Measurements from ENCODE around the gene EXOC6.

Gene EXOC6

DNA sequence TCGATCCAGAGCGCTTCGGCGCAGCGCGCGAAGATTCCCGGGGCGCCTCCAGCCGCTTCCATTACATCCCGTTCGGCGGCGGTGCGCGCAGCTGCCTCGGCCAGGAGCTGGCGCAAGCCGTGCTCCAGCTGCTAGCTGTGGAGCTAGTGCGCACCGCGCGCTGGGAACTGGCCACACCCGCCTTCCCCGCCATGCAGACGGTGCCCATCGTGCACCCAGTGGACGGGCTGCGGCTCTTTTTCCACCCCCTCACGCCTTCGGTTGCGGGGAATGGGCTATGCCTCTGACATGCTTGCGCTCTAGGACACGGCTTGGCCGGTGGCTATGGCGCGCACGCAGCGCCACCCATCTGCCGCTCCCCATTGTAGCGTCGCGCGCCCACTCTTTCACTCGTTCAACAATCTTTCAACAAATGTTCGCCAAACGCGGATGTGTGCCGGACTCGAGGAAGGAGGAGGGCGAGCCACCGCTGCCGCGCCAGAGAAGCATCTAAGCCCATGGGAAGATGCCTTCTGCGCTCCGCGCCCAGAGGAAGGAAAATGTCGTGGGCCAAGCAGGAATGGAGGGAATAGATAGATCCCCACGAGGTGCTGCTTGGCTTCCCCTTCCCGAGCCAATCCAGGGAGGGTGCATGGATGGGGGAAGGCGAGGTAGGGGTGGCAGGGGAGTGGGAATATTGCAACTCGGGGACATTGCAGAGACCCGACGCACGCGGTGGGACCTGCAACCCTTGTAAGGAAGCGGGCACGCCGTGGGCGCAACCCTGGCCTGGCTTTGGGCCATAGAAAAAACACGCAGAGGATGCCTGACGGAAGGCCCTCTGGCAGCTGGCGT, 220.3 kb downstream of the EXOC6 start:
- no peak for DNase-seq

DNA sequence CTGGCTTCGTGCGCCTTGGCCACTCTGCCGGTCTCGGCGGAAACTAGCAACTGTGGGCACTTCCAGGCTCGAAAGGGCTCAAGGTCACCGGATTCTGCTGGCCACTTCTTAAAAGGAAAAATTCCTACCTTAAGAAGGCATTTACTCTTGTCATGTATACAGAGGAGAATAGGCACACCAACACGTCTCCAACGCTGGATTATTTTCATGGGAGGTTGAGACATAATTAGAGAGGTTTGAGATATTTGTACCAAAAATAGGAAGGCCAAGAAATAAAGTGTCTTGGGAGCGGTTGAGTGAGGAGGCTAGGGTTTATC, 220.9 kb downstream of the EXOC6 start:
- no peak for DNase-seq

DNA sequence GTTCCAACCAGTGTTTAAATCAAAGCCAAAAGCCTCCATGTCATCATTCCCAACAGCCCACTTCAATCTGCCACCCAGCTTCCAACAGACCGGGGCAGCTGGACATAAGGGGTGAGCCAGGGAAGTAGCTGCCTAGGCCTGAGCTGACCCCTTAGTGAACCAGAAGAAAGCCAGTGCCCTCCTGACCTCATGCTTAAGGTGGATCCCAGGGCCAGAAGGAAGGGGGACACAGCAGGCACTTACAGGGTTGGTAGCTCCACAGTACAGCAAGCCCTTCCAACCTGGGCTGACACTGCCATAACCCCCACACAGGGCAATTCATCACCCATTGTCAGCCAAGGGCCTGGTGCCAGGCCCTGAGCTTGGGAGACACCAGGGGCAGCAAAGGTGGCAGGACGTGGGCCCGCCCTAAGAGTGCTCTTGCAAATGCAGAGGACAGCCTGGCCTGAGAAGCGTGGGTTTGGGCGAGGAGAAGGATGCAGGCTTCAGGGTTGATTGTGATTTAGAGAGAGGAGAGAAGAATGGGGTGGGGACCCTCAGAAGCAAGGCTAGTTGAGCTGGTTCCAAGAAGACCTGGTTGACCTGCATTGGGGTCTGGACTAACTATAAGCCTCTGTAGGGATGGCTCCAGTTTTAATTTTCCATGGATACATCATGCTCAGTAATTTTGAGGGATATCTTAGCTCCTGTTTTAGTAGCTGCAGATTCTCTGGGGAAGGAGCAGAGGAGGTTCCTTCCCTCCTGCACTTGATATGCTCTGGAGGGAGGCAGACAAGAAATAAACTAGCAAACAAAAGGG, 222.3 kb downstream of the EXOC6 start:
- DNase-seq, result no peak

DNA sequence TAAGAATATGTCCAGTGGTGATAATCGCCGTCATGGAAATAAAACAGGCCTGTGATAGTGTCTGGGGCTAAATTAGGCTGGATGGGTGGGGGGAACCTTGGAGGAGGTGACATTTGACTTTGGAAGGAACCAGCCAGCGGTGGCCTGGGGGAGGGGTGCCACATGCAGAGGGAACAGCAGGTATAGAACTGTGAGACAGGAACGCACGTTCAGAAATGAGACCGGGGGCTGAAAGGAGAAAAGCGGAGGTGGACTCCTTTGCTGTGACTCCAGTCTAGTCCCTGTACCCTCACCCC, 222.8 kb downstream of the EXOC6 start:
- DNase-seq, result no peak

DNA sequence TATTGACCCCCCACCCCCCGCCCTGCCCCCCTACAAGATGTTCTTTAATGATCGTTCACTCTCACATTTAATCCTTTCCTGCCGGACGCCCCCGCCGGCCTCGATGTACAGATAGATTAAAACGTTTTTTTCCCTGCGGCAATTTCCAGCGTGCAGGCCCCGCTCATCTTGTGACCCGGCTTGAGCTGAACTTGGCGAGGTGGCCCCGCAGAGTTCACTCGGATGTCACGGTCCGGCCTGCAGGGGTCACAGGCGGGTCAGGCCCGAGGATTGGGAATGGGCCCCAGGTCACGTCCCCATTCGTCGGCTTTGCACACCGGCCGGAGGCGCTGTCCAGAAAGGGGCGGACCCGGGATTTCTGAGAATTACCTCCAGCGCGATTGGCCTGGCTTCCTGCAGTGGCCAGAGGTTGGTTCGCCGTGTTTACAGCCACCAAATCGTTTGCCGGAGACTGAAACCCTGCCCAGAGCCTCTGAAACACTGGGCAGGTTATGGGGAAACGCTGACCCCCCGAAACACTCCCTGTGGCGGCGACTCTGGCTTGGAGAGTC, 223.4 kb downstream of the EXOC6 start:
- DNase-seq, result no peak

DNA sequence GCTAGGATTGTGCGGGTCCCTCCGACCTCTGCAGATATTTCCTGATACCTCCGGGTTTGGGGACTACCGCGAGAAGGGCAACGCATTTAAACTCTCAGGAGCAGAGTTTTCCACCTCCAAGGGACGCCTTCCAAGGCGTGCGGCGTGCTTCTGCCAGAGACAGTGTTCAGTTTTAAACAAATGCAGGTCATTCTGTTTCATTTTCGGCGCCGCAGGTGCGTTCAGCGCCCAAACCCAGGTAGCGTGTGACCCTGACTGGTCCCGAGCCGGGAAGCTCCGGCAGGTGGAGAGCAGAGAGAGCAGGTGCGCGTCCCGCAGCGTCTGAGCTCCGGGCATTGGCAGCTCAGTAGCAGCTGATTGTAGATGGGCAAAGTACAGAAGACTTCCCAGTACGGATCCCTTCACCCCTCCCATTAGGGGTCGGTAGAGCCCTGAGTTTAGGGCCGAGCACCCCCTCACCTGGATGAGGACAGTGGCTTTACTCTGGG, 223.9 kb downstream of the EXOC6 start:
- no peak for DNase-seq

DNA sequence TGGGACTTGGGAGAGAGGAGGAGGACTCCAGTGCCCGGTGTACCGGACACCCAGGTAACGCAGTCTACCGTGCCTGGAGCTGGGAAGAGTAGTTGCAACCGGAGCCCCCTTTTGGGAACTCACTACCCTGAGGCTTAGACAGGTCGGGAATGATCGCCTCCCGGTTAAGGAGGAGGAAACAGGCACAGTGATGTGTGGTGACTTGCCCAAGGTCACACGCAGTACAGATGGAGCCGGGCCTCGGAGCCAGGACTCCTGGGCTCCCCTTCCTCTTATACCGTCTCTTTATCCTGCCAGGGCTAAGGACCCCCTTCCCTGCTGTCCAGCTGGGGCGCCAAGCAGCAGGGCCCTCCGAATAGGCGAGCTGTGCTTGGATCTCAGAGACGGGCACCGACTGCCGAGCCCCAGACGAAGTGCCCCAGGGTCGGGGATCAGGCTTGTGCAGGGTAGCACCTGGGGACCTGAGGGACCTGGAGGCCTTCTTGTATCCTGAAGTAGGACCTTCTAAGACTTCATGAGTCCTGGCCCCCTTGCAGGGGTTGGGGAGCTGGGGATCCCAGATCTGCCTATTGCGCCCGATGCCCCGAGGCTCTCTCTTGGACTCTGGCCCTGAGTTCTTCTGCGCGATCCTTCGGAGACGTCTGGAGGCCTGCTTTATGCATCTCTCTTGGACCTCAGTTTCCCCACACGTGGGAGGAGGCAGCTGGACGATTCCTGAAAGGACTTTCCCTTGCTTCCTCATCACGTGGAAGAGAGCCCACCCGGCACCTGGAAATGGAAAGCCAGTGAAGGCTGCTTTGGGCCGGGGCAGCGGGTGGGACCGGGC, 224.6 kb downstream of the EXOC6 start:
- DNase-seq, result no peak

DNA sequence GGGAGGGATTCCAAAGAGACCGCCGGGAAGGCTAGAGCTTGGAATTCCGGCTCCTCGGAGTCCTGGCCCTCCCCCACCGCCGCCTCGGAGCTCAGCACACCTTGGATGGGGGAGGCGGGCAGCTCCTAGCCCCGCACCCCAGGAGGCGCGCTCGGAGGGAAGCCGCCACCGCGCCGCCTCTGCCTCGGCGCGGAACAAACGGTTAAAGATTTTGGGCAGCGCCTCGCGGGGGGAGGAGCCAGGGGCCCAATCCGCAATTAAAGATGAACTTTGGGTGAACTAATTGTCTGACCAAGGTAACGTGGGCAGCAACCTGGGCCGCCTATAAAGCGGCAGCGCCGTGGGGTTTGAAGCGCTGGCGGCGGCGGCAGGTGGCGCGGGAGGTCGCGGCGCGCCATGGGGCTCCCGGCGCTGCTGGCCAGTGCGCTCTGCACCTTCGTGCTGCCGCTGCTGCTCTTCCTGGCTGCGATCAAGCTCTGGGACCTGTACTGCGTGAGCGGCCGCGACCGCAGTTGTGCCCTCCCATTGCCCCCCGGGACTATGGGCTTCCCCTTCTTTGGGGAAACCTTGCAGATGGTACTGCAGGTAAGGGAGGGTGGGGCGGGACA, 225.3 kb downstream of the EXOC6 start, which contains the start of gene CYP26A1:
Gene CYP26A1 (plus strand): TSS at position 355 of the 608 bp plus-strand sequence. CDS start 42 bp downstream, at position 397.
- no peak for DNase-seq

DNA sequence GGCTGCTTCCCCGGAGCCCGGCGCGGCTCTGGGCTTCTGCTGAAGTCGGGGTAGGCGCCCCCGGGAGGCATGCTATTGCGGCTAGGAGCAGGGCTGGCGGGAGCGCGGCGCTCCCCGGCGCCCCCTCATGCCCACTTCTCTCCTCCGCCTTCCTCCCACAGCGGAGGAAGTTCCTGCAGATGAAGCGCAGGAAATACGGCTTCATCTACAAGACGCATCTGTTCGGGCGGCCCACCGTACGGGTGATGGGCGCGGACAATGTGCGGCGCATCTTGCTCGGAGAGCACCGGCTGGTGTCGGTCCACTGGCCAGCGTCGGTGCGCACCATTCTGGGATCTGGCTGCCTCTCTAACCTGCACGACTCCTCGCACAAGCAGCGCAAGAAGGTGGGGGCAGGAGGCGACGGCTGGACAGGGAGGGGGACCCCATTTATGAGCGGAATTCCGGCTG, 225.9 kb downstream of the EXOC6 start:
- no peak for DNase-seq

DNA sequence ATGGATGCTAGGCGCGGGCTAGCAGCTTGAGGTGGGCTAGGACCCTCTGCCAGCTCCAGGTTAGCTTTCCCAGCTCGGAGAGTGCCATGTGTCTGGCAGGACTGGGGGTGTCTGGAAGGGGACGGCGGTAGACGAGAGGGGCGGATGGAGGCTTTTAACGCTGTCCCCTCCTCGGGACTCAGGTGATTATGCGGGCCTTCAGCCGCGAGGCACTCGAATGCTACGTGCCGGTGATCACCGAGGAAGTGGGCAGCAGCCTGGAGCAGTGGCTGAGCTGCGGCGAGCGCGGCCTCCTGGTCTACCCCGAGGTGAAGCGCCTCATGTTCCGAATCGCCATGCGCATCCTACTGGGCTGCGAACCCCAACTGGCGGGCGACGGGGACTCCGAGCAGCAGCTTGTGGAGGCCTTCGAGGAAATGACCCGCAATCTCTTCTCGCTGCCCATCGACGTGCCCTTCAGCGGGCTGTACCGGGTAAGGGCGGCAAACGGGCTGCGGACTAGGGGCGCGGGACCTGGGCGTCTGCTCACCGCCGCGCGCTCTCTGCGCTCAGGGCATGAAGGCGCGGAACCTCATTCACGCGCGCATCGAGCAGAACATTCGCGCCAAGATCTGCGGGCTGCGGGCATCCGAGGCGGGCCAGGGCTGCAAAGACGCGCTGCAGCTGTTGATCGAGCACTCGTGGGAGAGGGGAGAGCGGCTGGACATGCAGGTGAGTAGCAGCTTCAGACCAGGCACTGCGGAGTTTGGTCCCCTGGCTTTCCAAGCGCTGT, 226.5 kb downstream of the EXOC6 start:
- no peak for DNase-seq

DNA sequence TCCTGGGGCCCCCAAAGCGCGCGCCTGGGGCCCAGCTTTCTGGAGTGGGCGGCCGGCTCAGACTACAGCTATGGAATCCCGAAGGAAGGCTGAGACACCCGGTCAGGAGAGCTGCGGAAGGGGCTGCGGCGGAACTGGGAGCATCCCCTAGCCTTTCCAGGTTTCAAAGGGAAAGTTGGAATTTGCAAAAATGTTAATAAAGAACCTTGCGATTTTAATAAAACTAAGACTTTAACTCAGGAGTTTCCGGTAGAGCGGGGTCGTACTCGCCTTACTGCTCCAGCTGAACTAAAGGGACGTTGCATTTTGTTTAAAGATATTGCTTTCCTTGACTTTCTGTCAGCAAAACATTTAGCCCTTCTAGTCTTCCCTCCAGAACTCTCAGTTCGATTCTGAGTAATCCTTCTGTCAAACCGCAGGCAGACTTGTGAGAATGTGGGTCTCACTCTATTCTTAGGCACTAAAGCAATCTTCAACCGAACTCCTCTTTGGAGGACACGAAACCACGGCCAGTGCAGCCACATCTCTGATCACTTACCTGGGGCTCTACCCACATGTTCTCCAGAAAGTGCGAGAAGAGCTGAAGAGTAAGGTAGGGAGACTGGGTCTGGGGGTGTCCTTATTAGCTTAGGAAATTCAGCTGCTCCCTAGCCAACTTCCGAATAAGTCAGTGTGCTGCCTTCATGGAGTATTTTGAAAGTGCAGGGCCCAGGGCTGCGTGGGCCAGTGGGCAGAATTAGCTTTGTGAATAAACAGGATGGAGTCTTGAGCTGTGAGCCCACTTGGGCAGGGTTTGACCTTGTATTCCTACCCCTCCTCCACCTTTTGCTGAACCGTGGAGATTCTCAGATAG, 227.3 kb downstream of the EXOC6 start:
- no peak for DNase-seq

DNA sequence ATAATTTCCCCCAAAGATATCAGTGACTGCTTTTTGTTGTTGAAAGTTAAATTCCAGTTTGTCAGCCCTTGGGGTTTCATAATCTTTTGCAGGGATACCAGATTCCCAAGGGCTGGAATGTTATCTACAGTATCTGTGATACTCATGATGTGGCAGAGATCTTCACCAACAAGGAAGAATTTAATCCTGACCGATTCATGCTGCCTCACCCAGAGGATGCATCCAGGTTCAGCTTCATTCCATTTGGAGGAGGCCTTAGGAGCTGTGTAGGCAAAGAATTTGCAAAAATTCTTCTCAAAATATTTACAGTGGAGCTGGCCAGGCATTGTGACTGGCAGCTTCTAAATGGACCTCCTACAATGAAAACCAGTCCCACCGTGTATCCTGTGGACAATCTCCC, 228.6 kb downstream of the EXOC6 start:
- no peak for DNase-seq

DNA sequence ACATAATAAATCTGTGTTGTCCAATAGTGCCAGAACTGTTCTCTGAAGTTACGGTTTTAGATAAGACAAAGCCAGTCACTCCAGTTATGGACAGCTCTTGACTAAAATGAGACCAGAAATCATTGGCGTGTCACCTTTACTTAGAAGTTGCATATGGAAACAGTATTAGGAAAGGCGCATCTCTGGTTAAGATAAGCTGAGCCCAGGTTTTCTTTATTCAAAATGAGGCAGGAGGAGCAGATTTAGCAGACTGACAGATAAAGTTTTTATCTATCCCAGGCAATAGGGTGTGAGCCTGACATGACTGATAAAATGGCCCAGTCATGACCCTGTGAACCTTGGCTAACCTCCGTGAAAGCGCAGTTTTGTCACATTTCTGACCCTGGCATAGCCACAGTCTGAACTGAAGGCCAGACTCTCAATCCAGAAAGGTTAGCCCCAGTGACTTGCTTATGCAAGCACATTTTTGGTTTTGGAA, 229.6 kb downstream of the EXOC6 start:
- DNase-seq, result no peak

DNA sequence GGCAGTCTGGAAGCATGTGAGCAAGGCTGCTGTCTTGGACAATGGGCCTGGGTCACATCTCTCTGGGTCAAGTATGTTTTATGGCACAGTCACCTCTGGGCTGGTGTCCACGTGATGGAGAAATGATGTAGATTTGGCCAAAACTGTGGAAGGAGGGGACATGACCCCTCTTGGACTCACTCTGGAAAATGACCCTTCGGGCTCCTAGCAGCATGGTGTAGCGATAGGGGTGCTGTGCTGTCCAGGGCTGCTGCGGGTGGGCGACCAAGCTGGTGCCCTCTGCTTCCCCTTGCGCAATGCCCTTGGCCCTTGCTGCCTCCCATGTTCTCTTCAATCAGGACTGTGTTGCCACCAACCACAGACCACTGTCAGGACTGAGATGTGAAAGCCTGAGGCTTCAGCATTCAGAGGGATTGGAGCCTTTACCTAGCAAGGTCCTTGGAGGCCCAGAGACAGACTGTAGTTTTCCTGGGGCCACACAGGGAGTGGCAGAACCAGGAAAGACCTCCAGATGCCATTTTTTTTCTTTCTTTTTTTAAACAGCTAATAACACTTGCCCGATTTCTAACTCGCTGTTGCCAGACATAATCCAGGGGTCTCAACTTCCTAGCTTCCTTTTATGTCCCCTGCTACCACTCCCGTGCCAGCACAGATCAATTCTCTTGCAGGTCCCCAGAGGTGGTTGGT, 231.5 kb downstream of the EXOC6 start:
- no peak for DNase-seq

DNA sequence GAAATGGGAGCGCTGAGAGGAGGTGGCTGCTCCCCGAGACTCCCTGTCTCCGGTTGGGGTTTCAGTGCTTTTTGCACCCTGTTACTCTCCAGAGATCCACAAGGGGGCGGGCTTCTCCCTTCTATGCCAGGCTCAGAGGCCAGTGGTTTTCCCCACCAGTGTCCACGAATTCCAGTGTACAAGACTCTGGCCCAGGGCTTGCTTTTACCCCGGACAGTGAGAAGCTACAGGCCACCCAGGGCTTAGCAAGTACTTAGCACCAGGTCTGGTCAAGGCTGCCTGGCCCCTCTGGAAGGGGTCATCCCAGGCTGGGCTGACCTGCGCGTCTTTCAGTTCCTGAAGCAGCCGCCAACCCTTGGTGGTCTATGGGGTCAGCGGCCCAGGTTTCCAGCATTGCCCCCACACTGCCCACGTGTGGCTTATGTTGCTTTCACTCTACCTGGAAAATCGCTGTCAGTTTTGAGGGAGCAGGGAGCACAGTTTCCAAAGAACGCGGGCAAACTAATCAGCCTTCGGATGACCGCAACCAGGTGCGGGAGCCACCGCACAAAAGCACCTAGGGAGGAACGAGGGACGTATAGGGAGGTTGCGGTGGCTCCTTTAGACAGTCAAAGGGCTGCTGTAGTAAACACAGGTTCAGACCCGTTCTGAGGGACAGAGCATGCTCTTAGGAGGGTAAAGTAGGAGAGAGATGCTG, 232.2 kb downstream of the EXOC6 start:
- DNase-seq, result peak; percentile 55

DNA sequence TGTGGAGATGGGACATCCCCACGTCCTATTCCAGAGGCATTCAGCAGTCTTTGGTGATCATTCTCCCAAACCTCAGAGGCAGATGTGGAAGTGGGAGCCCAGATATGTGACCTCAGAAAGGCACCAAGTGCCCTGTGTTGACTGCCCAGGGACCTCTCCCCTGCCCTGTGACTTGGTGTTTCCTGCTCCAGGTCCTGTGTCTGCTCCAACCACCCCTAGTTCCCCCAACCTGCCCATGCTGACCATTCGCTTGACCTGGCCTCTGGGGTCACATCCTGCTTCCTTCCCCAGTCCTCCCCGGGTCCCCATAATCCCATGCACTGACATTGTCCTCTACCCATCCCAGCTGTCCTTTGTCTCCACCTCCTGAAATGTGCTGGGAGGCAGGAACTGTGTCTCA, 233.0 kb downstream of the EXOC6 start:
- no peak for DNase-seq

DNA sequence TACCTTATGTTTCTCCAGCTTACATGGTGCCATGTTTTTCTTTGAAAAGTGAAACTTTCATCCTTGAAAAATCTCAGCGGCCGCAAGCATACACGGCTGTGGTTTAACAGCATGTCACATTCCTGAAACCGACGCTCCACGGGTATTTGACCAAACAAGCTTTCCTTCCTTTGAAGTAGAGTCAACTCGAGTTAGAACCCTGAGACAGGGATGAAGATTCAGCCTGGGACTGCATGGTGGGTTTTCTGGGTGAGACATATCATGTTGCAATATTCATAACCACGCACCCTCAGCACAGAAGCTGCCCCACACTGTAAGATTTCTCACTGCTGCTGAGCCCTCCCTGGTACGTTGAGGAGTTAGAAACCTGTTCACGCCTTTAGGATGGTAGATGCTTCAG, 233.5 kb downstream of the EXOC6 start:
- no peak for DNase-seq

DNA sequence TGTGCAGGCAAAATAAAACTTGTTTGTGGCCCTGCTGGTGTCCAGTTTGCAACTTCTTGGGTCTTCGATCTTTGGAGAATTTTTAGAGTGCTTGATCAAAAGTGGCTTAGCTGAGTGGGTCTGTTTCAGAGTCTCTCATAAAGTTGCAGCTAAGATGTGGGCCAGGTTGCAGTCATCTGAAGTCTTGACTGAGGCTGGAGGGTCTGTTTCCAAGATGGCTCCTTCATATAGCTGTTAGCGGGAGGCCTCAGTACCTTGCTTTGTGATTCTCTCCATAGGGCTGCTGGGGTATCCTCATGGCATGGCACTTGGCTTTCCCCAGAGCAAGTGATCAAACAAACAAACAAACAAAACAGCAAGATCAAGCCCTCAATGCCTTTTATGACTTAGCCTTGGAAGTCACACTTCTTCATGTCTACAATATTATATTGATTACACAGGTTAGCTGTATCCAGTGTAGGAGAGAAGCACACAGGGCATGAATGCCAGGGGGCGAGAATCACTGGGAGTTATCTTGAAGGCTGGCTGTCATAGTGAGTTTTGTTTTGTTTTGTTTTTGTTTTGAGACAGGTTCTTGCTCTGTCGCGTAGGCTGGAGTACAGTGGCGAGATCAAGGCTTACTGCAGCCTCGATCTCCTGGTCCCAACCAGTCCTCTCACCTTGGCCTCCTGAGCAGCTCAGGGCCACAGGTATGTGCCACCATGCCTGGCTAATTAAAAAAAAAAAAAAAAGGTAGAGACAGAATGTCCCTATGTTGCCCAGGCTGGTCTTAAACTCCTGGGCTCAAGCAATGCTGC, 235.6 kb downstream of the EXOC6 start:
- no peak for DNase-seq

All from activated naive CD4-positive, alpha-beta T cell treated with Interleukin-2 at 50 U/mL for 16 hours (primary cell).